Stomach (tissue), 9 donors: ENCODE results near the gene OLFML2A. TPM values are rescaled to one million over a fixed set of nuclear protein-coding genes. Genes with fewer than 3 reads are reported as not detected.
A peak's percentile ranks its signal among the peaks of the same experiment; 100 is the strongest.
"Not testable (repeated sequence)": the region's sequence is repeated elsewhere in the genome, so short reads cannot be mapped to it uniquely, and the experiment has no call there.

Experiments
- DNase-seq, 2 donors: peaks; one replicate each; pipeline versions ENCODE4 v3.0.0 to v3.0.0-alpha.2; 2013 to 2019
- H3K27ac ChIP-seq, 5 donors: fragments of 200-600 bp in 4 of 5; sonication (generic) in 4 of 5; one replicate each; pipeline ENCODE4 v1.5.1; 2013 to 2019; ENCODE audit warnings: mild to moderate bottlenecking in 1 of 5, moderate library complexity in 1 of 5
- H3K27me3 ChIP-seq, 3 donors: fragments of 200-600 bp; sonication (generic); one replicate each; pipeline ENCODE4 v1.5.1; 2017 to 2019; ENCODE audit warnings: mixed run types in 1 of 3
- H3K36me3 ChIP-seq, 4 donors: fragments of 200-600 bp; sonication (generic); 1 replicate in 3 of 4; 2 replicates in 1 of 4; pipeline ENCODE4 v1.5.1; 2016 to 2019
- H3K4me1 ChIP-seq, 4 donors: fragments of 200-600 bp; sonication (generic); one replicate each; pipeline ENCODE4 v1.5.1; 2016 to 2019
- H3K4me3 ChIP-seq, 4 donors: fragments of 200-600 bp; sonication (generic) in 3 of 4; one replicate each; pipeline ENCODE4 v1.5.1; 2016 to 2019; ENCODE audit warnings: mild to moderate bottlenecking in 1 of 4
- H3K9me3 ChIP-seq, 4 donors: fragments of 200-600 bp; sonication (generic); one replicate each; pipeline ENCODE4 v1.5.1; 2016 to 2019
- EP300 ChIP-seq: sonication (generic); formaldehyde crosslinking; IDR thresholded peaks from one replicate; pipeline ENCODE4 v1.6.1; 2017; ENCODE audit warnings: antibody characterized with exemption
- POLR2A ChIP-seq, 4 donors: fragments of 450-650 bp; IDR thresholded peaks; one replicate each; pipeline ENCODE4 v1.6.1; 2016; ENCODE audit warnings: antibody characterized with exemption in 4 of 4, control low read depth in 2 of 4, mild to moderate bottlenecking in 1 of 4, moderate library complexity in 1 of 4
- POLR2AphosphoS5 ChIP-seq, 3 donors: sonication (generic); formaldehyde crosslinking; IDR thresholded peaks; one replicate each; pipeline ENCODE4 v1.6.1; 2016; ENCODE audit warnings: antibody characterized with exemption in 3 of 3
- WGBS, 5 donors: extraction: QIAGEN DNeasy Blood & Tissue Kit in 3 of 5; methylation state at CpG; one replicate each; pipeline versions ENCODE4 v1.1.5 to v1.1.7; 2013 to 2018; 5-methylcytosine and 5-hydroxymethylcytosine counted together
- intact Hi-C: fragments of 100-400 bp; cut with DNase I; formaldehyde crosslinking; loops from one replicate; pipeline ENCODE4 v1.15.1; 2023; ENCODE audit warnings: low total_unique reads
- polyA plus RNA-seq, 3 donors: library from polyadenylated mRNA; stranded (reverse); fragments of 200-250 nt; gene quantifications; one replicate each; pipeline ENCODE4 v1.2.3, GENCODE V29; 2013
- total RNA-seq, 5 donors: library from RNA; depleted of rRNA; stranded (reverse); fragments of >200 nt; gene quantifications; one replicate each; pipeline versions ENCODE4 v1.1.0 to v1.2.3, GENCODE V29; 2014 to 2016
- TF ChIP-seq, protein P1 (sequence below), 7 experiments: fragments of 450-650 bp in 4 of 7; fragments of 200-600 bp in 3 of 7; sonication (generic) in 3 of 7; IDR thresholded peaks; one replicate each; pipeline ENCODE4 v1.5.1; 2016 to 2019; ENCODE audit warnings: antibody characterized with exemption in 7 of 7, control low read depth in 2 of 7, mild to moderate bottlenecking in 1 of 7
- donor health status: healthy with polysubstance abuse.
- donor health status: Bipolar disorder and iron deficiency.
- donor health status: healthy.

The OLFML2A gene
- total and polyA plus RNA-seq, 8 donors = 0.56 to 91.2 (median 3.5) TPM

DNA sequence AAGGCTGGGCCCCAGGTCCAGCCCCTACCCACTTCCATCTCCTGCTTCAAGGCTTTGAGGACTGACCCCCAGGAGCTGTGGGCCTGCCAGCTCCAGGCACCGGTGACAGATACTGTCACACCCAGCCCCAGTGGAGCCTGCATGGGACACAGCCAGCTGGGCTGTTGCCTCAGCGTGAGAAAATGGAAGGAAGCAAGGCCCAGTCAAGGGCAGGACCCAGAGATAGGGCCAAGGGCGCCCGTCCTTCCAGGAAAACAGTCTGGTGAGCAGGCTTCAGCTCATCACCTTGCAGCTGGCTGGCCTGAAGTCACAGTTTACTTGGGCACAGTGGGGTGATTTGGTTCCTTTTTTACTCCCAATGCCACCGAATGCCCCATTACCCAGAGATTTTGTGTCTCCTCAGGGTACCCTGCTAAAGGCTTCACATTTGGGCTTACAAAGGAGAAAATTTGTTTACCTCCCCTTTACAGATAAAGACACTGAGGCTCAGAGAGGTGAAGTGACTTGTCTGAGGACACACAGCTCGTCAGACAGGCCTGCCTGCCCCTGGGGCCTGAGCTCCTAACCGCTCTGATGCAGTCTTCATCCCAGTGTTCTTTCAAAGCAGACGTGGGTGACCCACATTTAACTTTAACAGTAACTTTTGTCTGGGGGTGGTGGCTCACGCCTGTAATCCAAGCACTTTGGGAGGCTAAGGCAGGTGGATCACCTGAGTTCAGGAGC, 54.9 kb downstream of the OLFML2A start:
- Histone ChIP-seq H3K9me3 (no peaks in the 10 kb centered on the region), H3K27ac (peak overlapping the region in 3 of 5 donors; percentile 62 to 73 (median 71)), H3K36me3 (no peaks in the 10 kb centered on the region), H3K27me3 (no peaks in the 10 kb centered on the region), H3K4me1 (peaks cover 12 to 33% (median 24%) of the 10 kb centered on the region in 4 donors), H3K4me3 (no peak overlapping the region)
- DNase-seq = peak; percentile 59 to 60
- intact Hi-C loops = no loop called here
- no peak for TF ChIP-seq EP300
- TF ChIP-seq, protein P1, sequence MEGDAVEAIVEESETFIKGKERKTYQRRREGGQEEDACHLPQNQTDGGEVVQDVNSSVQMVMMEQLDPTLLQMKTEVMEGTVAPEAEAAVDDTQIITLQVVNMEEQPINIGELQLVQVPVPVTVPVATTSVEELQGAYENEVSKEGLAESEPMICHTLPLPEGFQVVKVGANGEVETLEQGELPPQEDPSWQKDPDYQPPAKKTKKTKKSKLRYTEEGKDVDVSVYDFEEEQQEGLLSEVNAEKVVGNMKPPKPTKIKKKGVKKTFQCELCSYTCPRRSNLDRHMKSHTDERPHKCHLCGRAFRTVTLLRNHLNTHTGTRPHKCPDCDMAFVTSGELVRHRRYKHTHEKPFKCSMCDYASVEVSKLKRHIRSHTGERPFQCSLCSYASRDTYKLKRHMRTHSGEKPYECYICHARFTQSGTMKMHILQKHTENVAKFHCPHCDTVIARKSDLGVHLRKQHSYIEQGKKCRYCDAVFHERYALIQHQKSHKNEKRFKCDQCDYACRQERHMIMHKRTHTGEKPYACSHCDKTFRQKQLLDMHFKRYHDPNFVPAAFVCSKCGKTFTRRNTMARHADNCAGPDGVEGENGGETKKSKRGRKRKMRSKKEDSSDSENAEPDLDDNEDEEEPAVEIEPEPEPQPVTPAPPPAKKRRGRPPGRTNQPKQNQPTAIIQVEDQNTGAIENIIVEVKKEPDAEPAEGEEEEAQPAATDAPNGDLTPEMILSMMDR (IDR thresholded peaks at IDR 0.05) = no peak
- TF ChIP-seq POLR2A (IDR thresholded peaks at IDR 0.05) = no peak
- no peak for TF ChIP-seq POLR2AphosphoS5 (IDR thresholded peaks at IDR 0.05)
- WGBS, 5 donors = 48 to 68% (median 60%) methylated on average over 9 of the region's 9 CpGs

DNA sequence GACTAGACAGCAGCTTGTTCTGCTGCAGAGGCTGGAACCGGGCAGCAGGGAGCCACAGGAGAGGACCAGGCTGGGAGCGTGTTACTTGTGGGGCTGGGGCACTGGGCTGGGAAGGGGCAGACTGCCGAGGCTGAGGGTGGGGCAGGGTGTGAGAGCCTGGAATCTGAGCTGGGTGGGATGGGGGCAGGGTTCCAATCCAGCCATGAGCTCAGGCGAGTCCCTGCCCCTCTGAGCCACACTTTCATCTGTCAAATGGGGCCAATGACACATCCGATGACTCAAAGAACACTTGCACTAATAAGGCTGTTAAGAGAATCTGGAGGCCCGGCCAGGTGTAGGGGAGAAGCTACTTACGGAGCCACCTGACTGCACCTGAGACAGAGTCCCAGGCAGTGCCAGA, 57.7 kb downstream of the OLFML2A start:
- no peaks in the 10 kb centered on the region for H3K9me3 ChIP-seq
- no peak for TF ChIP-seq EP300
- TF ChIP-seq, protein P1 (IDR thresholded peaks at IDR 0.05) = no peak
- TF ChIP-seq POLR2A (IDR thresholded peaks at IDR 0.05) = no peak
- no peak for TF ChIP-seq POLR2AphosphoS5 (IDR thresholded peaks at IDR 0.05)
- DNase-seq = peak in 1 of 2 donors; percentile 77

DNA sequence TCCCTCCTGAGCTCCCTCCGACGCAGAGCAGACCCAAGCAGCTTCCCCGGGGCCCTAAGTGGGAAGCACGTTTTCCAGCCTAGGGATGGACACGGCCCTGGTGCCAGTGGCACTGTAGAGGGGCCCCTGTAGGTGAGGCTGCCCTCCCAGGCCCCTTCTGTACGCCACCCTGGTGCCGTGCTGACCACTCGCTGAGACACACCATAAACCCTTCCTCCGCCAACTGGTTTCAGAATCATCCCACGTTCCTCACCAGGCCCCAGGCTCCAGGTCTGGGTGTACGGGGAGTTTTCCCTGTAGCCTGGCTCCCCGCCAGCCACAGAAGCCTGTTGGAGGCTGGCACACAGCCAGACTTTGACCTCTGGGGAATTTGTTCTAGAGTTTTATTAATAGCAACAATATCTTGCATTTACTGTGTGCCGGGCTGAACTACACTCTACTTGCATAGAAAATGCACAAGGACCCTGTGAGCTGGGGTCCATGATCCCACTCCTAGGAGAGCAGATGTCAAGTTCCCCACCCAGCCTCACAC, 58.2 kb downstream of the OLFML2A start:
- Histone ChIP-seq H3K36me3 (no peaks in the 10 kb centered on the region), H3K27ac (peak overlapping the region; percentile 11 to 74 (median 39)), H3K4me3 (no peak overlapping the region), H3K4me1 (peaks cover 12 to 36% (median 27%) of the 10 kb centered on the region in 4 donors), H3K9me3 (no peaks in the 10 kb centered on the region), H3K27me3 (peaks cover 0 to 11% (median 0%) of the 10 kb centered on the region in 3 donors)
- TF ChIP-seq EP300 = no peak
- TF ChIP-seq, protein P1 (IDR thresholded peaks at IDR 0.05) = no peak
- TF ChIP-seq POLR2AphosphoS5 (IDR thresholded peaks at IDR 0.05) = no peak
- no peak for TF ChIP-seq POLR2A (IDR thresholded peaks at IDR 0.05)
- DNase-seq = peak; percentile 89 to 95
- intact Hi-C loops = no loop called here
- 16 to 33% (median 30%) methylated on average over 9 to 13 of the region's 13 CpGs for WGBS, 5 donors

More for the DNA sequence above, 57.7 kb downstream of the OLFML2A start:
- peak overlapping the region in 4 of 5 donors; percentile 11 to 43 (median 28) for H3K27ac ChIP-seq
- 58 to 67% (median 58%) methylated on average over 5 to 7 of the region's 7 CpGs for WGBS, 5 donors
- H3K4me1 ChIP-seq = peaks cover 12 to 33% (median 24%) of the 10 kb centered on the region in 4 donors
- H3K27me3 ChIP-seq = peaks cover 0 to 9% (median 0%) of the 10 kb centered on the region in 3 donors
- intact Hi-C loops = no loop called here
- H3K4me3 ChIP-seq = no peak overlapping the region
- H3K36me3 ChIP-seq = no peaks in the 10 kb centered on the region

DNA sequence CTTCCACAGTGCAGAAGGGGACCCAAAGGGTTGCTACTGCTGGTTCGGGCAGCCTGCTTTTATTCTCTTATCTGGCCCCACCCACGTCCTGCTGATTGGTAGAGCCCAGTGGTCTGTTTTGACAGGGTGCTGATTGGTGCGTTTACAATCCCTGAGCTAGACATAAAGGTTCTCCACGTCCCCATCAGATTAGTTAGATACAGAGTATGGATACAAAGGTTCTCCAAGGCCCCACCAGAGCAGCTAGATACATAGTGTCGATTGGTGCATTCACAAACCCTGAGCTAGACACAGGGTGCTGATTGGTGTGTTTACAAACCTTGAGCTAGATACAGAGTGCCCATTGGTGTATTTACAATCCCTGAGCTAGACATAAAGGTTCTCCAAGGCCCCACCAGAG, 61.2 kb downstream of the OLFML2A start:
- Histone ChIP-seq H3K27me3 (peaks cover 0 to 15% (median 0%) of the 10 kb centered on the region in 3 donors), H3K4me1 (peaks cover 9 to 27% (median 19%) of the 10 kb centered on the region in 4 donors)
- intact Hi-C loops, DNase-seq, H3K4me3 ChIP-seq, H3K36me3 ChIP-seq, H3K27ac ChIP-seq, H3K9me3 ChIP-seq: not testable (repeated sequence)
- WGBS, 5 donors = 47 to 66% (median 60%) methylated on average over 5 of the region's 5 CpGs

DNA sequence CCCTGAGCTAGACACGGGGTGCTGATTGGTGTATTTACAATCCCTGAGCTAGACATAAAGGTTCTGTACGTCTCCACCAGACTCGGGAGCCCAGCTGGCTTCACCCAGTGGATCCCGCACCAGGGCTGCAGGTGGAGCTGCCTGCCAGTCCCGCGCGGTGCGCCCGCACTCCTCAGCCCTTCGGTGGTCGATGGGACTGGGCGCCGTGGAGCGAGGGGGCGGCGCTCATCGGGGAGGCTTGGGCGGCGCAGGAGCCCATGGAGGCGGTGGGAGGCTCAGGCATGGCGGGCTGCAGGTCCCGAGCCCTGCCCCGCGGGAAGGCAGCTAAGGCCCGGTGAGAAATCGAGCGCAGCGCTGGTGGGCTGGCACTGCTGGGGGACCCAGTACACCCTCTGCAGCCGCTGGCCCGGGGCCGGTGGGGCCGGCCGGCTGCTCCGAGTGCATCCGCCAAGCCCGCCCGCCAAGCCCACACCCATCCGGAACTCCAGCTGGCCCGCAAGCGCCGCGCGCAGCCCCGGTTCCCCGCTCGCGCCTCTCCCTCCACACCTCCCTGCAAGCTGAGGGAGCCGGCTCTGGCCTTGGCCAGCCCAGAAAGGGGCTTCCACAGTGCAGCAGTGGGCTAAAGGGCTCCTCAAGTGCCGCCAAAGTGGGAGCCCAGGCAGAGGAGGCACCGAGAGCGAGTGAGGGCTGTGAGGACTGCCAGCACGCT, 61.8 kb downstream of the OLFML2A start:
- intact Hi-C loops, H3K36me3 ChIP-seq, H3K9me3 ChIP-seq, DNase-seq, H3K27ac ChIP-seq: not testable (repeated sequence)
- Histone ChIP-seq H3K4me1 (peaks cover 9 to 27% (median 19%) of the 10 kb centered on the region in 4 donors), H3K27me3 (peaks cover 0 to 15% (median 0%) of the 10 kb centered on the region in 3 donors), H3K4me3 (peak overlapping the region in 2 of 4 donors; percentile 15 to 32)
- WGBS, 5 donors = 67 to 84% (median 78%) methylated on average over 9 to 42 of the region's 52 CpGs
